SHP77 (cell line): ENCODE measurements around the gene MRTFB.

Experiments
- DNase-seq, 2 experiments: peaks; one replicate each; lab custom pipeline; 2025; lab: John Stamatoyannopoulos, UW

Gene MRTFB

DNA sequence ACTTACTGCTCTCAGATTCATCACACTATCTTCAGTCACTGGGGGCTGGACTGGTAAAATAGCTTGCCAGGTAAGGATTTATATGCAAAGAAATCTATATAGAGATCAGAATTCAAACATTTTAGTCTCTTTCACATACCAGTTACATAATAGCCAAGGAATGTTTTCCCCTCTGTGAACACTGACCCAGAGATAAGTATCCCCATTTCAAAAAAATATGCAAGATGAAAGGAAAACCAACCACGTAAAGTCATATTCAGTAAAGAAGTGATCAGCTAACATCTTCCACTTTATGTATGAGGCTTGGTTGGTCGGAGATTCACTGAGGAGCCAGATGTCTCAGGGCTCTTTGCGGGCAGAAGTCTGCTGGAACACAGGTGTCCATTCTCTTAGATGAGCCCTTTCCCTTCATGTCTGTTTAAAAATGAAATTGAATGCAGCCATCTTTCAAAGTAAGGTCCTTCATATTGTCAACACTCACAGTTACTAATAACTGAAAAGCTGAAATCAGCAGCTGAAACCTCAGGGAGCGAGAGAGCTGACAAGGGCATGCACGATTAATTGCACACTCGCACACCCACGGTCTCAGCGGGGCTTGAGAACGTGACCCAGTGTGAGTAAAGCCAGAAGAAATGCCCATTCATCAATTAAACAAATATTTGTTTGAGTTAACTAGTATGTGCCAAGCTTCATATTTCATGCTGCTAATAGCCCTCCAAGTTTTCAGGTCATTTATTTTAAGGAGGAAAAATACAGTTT, 161.2 kb downstream of the MRTFB start:
- DNase-seq: peak; percentile 36 to 67

GRCh38 chr16:14236401-14236800, 165.3 kb downstream of the MRTFB start:
- no peak for DNase-seq

DNA sequence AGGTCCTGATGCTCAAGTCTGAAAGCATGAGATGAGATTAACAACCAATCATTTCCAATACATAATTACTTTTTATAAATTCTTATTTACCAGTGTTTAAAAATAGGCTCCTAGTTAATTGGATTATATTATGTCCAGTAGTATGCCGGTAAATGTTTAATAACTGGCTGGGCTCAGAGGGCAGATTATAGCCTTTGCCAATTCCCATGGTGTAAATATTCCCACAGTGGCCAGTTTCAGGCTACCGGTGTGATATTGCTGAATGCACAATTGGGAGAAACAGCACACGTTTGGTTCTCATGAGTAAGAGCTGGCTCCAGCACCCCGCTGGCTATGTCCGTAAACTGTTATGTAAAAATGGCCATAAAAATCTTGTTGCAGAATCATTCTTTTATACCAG, 167.6 kb downstream of the MRTFB start:
- no peak for DNase-seq

GRCh38 chr16:14239791-14240190, 168.7 kb downstream of the MRTFB start:
- no peak for DNase-seq

- DNase-seq: no peak
Measured at GRCh38 chr16:14240219-14240843, 169.2 kb downstream of the MRTFB start.

DNA sequence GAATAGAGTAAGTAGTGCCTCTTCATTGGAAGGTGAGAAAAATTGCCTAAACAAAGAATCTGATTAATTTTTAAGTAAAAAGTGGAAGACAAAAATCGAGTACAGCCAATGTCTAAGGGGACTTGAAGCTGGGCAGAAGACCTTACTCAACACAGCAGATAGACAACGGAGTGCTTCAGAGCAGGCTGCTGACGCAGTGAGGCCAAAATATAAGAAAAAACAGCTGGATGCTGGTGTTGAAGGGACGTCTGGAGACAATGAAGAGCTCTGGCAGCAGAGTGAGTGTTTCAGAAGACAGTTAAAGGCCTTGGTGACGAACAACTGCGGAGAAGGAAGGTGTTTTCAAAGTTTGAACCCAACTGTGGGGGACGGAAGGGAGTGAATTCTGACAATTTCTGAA, 169.8 kb downstream of the MRTFB start:
- DNase-seq: no peak

DNA sequence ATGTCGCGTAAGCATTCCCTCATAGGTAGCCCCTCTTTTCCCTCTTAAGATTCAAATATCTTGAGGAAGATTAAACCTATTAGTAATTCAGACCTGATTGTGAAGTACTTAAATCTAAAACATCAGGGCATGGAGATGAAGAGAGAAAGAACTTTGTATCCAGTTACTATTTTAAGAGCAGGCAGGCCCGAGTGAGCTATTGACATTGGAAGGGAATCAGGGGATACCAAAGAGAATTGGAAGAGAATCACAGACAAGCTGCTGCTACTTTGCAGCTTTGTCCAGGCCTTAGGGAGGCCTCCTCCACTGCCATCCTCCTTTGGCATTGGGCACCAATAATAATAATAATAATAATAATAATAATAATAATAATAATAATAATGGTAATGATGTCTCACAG, 170.5 kb downstream of the MRTFB start:
- DNase-seq: no peak

DNA sequence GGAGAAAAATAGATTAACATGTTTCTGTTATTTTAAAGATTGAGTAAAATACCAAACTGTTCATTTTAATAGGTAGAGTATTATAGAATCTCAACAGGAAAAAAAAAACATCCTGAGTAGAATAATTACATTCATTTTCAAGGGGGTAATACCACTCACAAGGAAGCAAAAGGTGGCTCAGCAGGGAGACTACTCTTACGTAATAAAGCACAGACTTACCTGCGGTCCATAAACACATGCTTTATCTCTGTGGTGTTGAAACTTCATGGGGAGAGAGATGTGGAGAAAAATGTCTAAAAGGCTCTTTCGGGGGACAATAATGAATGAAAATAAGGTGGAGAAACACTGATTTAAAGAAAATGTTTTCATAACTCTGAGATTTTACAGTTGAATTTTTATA, 171.7 kb downstream of the MRTFB start:
- DNase-seq: no peak

GRCh38 chr16:14244196-14245010, 173.3 kb downstream of the MRTFB start:
- DNase-seq: no peak

DNA sequence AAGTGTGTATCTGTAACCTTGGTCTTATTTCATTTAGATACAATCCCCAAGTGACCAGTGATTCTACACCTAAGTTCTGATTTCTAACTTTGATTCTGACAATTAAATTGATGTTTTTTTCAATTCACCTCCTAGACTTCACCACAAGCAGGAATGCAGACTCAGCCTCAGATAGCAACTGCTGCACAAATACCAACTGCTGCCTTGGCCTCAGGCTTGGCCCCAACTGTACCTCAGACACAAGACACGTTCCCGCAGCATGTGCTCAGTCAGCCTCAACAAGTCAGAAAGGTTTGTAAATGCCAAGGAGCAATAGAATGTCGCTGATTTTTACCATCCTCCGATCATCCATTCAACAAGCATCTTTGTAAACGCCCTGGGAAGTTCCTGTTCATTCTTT, 177.7 kb downstream of the MRTFB start:
- no peak for DNase-seq

DNA sequence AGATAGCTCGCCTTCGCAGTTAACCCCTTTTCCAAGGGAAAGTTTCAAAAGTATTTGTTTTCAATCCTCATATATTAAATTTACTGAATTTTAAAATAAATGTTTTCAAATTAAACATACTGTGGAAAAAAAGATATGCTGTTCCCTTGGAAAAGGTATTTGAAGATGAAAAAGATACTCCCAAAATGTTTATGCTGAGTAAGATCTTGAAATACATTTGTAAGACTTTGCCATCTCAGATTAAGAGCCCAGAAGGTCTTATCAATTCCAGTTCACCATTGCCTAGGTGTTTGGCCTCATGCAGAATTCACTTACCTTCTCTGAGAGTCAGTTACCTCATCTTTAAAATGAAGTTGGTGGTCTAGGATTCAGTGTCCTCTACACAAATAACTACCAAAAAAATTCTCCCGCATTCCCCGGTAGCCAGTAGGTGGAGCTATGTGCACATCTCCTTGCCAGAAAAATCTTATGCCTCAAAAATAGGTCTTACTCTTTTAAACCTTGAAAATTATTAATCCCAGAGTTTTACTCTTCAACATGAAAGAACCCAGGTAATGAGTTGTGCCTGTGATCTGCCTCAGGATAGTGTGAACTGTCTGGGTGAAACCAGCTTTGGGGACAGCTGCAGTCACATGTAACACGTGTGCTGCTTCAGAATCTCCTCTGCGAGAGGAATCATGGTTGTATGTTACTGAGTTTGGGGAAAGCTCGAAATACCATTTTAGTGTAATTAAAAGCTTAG, 178.3 kb downstream of the MRTFB start:
- peak in 1 of 2 experiments; percentile 0 for DNase-seq

DNA sequence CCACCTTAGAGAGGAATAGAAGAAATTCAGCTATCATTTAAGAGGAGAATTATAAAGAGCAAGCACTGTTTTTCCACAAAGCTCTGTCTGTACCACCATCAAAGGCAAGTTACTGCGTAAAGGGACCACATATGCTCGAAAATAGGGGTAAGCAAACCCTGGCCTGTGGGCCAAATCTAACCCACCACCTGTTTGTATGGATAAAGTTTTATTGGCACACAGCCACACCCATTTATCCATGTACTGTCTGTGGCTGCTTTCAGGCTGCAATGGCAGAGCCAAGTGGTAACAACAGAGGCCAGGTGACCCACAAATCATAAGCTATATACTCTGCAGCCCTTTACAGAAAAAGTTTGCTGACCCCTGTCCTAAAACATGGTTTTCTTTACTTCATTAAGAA, 180.3 kb downstream of the MRTFB start:
- no peak for DNase-seq

DNA sequence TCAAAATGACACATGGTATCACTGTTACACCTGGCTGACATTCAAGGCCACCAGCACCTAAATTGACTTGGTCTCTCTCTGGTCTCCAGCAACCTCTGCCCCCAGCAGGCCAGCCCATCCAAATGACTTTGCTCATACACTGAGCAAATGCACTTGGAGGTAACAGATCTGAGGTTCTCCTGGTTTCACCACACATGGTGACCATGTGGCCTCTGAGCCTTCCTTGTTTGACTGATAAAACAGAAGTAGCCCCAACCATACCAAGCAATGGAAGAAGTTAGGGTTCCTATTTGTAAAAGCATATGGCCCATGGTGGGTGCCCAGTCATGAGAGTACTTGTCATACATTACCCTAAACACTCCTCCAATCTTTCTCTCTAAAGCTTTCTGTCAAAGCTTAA, 181.7 kb downstream of the MRTFB start:
- DNase-seq: no peak

DNA sequence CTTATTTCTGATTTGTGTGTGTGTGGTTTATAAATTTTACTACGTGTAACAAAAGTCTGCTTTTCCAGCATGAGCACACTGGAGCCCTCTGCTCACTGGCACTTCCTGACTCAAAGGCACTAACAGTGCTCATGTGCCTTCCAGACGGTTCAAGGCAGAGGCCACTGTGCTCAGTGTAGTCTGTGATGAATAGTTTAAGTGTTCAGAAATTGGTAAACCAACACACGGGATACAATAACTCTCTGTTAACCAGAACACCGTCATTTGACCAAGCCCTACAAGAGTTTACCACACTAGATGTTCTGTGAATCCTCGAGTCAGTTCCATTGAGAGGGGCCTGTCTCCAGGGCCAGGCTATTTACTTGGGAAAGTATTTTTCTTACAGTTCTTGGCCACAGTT, 191.9 kb downstream of the MRTFB start:
- DNase-seq: no peak

DNA sequence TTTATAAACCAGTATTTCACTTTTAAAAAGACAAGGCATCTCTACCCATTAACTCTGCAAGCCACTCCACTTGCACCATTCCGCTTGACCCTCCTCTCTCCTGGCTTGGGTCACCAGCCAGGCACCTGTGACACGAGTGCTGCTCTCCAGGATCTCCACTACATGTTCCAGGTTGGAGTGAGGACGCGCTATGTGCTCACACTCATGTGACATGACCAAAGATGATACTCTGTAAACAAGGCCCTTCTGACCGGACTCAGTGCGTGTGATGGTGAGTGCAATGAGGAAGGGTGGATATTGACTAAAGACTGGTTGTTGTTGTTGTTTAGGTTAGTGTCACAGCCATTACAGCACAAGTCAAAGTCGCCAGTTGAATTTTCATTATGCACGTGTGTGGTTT, 192.7 kb downstream of the MRTFB start:
- no peak for DNase-seq

DNA sequence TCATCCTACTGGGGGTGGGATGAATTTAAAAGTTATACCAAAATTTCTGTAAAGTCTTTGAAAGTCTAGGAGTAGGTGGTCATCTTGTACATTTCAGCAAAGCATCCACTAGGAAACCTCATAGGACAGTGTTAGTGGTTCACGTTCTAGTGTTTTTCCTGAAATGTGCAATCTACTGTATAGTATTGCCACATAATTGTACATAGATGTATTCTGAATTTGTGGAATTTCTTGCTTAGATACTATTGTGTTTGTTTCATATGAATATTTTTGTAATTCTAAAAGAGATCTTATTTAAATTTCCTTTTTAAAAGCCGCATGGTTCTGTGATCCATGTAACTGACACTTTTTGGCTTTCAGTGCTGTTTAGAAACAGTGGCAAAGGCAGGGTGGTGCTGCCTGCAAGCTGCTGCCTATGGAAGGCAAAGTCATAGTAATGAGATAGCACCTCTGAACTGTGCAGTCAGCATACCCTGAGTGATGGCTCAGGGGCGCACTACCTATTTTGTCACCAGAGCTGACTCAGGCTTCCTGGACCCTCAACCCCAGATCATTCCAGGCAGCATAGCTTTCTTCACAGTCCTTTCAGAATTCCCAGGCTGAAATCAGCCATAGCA, 193.3 kb downstream of the MRTFB start:
- DNase-seq: no peak

DNA sequence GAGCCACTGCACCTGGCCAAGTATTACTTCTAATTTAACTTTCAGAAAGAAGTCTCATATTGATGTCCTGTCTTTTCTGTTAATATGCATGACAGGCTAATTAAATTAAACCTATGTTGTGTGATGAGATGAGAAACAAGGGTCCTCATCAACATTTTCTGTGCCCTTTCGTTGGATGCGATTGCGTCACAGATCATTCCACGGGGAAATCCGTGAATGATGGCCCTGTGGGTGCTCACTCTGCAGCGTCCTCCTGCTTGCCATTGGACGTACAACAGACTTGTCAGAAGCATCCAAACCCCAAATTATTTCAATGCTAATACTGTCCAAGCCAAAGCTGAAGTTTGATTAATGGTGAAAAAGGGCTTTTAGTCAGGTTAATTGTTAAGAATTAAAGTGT, 197.0 kb downstream of the MRTFB start:
- no peak for DNase-seq

- no peak for DNase-seq
Measured at GRCh38 chr16:14275934-14276333, 204.8 kb downstream of the MRTFB start.

- DNase-seq: peak; percentile 13 to 29
Measured at GRCh38 chr16:14278749-14279148, 207.6 kb downstream of the MRTFB start.

DNA sequence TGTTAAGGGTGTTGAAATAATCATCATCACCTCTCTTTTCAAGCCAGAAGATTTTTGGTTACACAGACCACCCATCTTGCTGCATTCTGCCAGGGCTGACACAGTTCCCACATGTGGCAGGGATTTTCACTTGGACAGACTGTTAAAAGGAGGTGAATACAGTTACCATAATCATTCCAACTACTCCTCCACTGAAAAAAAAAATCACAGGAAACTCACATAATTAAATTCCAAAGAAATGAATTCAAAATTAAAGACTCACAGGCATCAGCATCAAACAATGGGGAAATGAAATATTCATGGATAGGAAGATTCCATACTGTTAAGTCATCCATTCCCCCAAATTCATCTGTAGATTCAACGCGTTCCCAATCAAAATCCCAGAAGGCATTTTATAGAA, 209.4 kb downstream of the MRTFB start:
- DNase-seq: no peak

DNA sequence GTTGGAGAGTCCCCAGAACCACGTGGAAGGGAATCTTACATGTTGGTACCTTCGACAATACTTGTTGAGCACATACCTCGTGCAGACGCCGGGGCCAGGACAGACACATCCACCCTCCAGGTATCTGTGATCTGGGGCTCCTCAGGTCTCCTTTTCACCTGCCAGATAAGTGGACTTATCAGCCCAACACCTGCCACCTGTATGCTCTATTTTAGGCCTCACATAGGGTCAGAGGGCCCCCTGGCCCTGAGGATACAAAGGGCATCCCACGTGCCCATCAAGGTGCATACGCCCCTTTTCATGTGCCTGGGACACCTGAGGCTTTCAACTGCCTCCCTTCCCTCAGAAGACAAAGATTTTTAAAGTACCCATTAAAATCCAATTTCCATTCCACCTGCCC, 212.7 kb downstream of the MRTFB start:
- no peak for DNase-seq

DNA sequence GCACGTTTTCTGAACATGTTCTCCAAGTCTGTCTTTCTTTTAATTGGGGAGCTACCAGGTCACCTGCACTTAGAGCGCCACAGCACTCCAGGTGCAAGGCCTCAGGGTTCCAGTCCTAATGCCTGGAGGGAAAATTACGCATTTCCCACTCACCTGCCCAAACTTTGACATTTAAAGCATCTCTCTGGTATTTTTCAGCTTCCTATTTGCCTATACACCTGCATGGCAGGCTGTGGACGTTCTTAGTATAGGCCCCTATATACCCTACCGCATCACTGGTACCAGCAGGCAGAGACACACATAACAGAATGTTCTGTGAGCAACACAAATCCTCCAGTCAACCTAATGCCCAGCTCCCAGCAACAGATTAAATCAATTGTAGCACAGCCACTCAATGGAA, 213.3 kb downstream of the MRTFB start:
- DNase-seq: no peak
